Large intestine (tissue), 12 donors: ENCODE results near the gene ATP2A3. TPM values are rescaled to one million over a fixed set of nuclear protein-coding genes. Genes with fewer than 3 reads are reported as not detected.

Experiments
- DNase-seq, 2 donors: peaks; one replicate each; pipeline versions ENCODE4 v3.0.0 to v3.0.0-alpha.2; 2013
- H3K27ac ChIP-seq: one replicate; pipeline ENCODE4 v1.5.1; 2013; ENCODE audit warnings: low read length
- H3K27me3 ChIP-seq: 2 replicates; pipeline ENCODE4 v1.6.1; 2013; ENCODE audit warnings: low read length; ENCODE audit not compliant: control insufficient read depth, insufficient read depth
- H3K36me3 ChIP-seq: 2 replicates; pipeline ENCODE4 v1.6.1; 2013; ENCODE audit warnings: low read length; ENCODE audit not compliant: control insufficient read depth, insufficient read depth
- H3K4me1 ChIP-seq: one replicate; pipeline ENCODE4 v1.6.1; 2013; ENCODE audit warnings: low read length; ENCODE audit not compliant: control insufficient read depth, insufficient read depth
- H3K4me3 ChIP-seq: one replicate; pipeline ENCODE4 v1.5.1; 2013; ENCODE audit warnings: low read length
- H3K9me3 ChIP-seq: one replicate; pipeline ENCODE4 v1.6.1; 2013; ENCODE audit warnings: mild to moderate bottlenecking, low read depth, low read length, moderate library complexity; ENCODE audit not compliant: control insufficient read depth
- WGBS: methylation state at CpG from one replicate; pipeline ENCODE4 v1.1.5; 2013; ENCODE audit warnings: low lambda C conversion rate; ENCODE audit not compliant: insufficient coverage; 5-methylcytosine and 5-hydroxymethylcytosine counted together
- long read RNA-seq, 11 donors: transcript quantifications; one replicate each; lab custom pipeline, GENCODE V29; 2026
- polyA plus RNA-seq: library from polyadenylated mRNA; unstranded; fragments of 120-200 nt; gene quantifications from one replicate; pipeline ENCODE4 v1.2.1, GENCODE V29; 2013

Gene ATP2A3
- 44.4 TPM for polyA plus RNA-seq
- long read RNA-seq, donor 1, full-length matches to known transcripts, result 3 of 3 reads
- long read RNA-seq, donor 1, partial matches to known transcripts, result 0 of 3 reads
- long read RNA-seq, donor 1, other reads (novel, unspliced or antisense), result 0 of 3 reads
- long read RNA-seq, donor 2, full-length matches to known transcripts, result 3 of 3 reads
- long read RNA-seq, donor 2, partial matches to known transcripts, result 0 of 3 reads
- long read RNA-seq, donor 2, other reads (novel, unspliced or antisense), result 0 of 3 reads
- long read RNA-seq, donor 3, result 0 reads
- long read RNA-seq, donor 4, result 0 reads
- long read RNA-seq, donor 5, full-length matches to known transcripts, result 8 of 8 reads
- long read RNA-seq, donor 5, partial matches to known transcripts, result 0 of 8 reads
- long read RNA-seq, donor 5, other reads (novel, unspliced or antisense), result 0 of 8 reads
- long read RNA-seq, donor 6, full-length matches to known transcripts, result 1 of 1 reads
- long read RNA-seq, donor 6, partial matches to known transcripts, result 0 of 1 reads
- long read RNA-seq, donor 6, other reads (novel, unspliced or antisense), result 0 of 1 reads
- long read RNA-seq, donor 7, full-length matches to known transcripts, result 5 of 5 reads
- long read RNA-seq, donor 7, partial matches to known transcripts, result 0 of 5 reads
- long read RNA-seq, donor 7, other reads (novel, unspliced or antisense), result 0 of 5 reads
- long read RNA-seq, donor 8, full-length matches to known transcripts, result 3 of 21 reads
- long read RNA-seq, donor 8, partial matches to known transcripts, result 18 of 21 reads
- long read RNA-seq, donor 8, other reads (novel, unspliced or antisense), result 0 of 21 reads
- long read RNA-seq, donor 9, partial matches to known transcripts, result 0 of 1 reads
- long read RNA-seq, donor 9, other reads (novel, unspliced or antisense), result 0 of 1 reads
- long read RNA-seq, donor 10, full-length matches to known transcripts, result 3 of 3 reads
- long read RNA-seq, donor 10, partial matches to known transcripts, result 0 of 3 reads
- long read RNA-seq, donor 10, other reads (novel, unspliced or antisense), result 0 of 3 reads
- long read RNA-seq, donor 11, full-length matches to known transcripts, result 2 of 2 reads
- long read RNA-seq, donor 11, partial matches to known transcripts, result 0 of 2 reads
- long read RNA-seq, donor 11, other reads (novel, unspliced or antisense), result 0 of 2 reads

DNA sequence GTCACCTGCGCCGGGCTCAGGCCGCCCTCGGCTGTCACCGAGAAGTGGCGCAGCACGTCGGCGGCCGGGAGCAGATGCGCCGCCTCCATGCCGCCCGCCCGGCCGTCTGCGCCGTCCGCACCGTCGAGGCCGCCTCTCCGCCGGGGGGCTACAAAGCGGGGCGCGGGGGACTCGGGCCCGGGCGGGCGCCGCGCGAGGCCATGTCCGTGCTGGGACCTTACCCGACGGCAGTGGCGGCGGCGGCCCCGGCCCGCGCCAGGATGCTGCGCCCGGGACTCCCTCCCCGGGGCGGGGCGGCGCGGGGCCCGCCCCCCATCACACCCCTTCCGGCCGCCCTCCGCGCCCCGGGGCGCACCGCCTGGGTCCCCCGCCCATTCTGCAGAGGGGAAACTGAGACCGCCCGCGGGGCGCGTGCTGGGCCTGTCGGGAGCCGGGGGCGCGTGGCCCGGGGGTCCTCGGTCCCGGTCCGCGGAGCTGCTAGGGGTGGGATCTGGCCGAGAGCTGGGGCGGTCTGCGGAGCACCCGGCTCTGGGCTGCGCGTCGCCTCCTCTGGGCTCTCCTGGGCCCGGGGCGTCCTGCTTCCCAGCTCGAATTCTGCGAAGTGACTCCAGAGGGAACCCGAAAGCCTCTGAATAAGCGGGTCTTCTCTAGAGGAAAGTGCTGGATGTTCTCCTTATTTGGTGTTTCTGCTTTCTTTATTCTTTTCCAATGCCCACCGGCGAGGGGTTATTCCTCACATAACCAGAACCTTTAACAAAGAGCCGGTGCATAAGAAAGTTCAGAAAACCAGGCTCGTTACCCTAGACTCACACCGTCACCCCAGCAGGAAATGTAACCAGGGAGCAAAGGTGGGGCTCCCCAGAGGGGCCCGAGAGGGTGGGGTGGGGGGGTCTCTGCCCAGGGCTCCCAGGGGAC is at the start of gene ATP2A3:
ATP2A3 (minus strand) TSS at position 235 of the 915 bp plus-strand sequence; CDS start at position 89, 146 bp downstream.
- H3K27ac ChIP-seq, result peak within 1 kb of the TSS; percentile 95
- H3K4me1 ChIP-seq, result peaks cover 57% of the 10 kb centered on the region
- peak in 1 of 2 donors; percentile 72 for DNase-seq

DNA sequence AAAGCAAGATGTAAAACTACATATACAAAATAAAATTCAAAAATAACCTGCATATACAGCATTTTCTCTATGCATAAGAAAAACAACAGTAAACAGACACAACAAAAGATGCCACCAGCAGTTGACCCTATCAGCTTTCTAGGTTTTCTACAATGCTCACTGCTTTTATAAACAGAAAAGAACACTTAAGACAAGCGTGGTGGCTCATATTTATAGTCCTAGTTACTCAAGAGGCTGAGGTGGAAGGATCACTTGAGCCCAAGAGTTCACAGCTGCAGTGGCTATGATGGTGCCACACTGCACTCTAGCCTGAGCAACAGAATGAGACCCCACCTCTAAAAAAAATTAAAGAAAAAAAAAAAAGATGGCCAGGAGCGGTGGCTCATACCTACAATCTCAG is 46.5 kb upstream of the ATP2A3 start:
- Histone ChIP-seq H3K27ac (peak overlapping the region; percentile 66), H3K36me3 (peaks cover 75% of the 10 kb centered on the region), H3K4me3 (no peak overlapping the region), H3K9me3 (no peaks in the 10 kb centered on the region), H3K4me1 (peaks cover 25% of the 10 kb centered on the region), H3K27me3 (no peaks in the 10 kb centered on the region)
- DNase-seq, result no peak
- WGBS, result no CpG with 5 or more reads among the region's 2 CpGs

More for the DNA sequence above, at the start of gene ATP2A3:
- Histone ChIP-seq H3K9me3 (peaks cover 5% of the 10 kb centered on the region), H3K4me3 (peak within 1 kb of the TSS; percentile 50), H3K36me3 (no peaks in the 10 kb centered on the region), H3K27me3 (peaks cover 13% of the 10 kb centered on the region)
- WGBS, result no CpG with 5 or more reads among the region's 92 CpGs

DNA sequence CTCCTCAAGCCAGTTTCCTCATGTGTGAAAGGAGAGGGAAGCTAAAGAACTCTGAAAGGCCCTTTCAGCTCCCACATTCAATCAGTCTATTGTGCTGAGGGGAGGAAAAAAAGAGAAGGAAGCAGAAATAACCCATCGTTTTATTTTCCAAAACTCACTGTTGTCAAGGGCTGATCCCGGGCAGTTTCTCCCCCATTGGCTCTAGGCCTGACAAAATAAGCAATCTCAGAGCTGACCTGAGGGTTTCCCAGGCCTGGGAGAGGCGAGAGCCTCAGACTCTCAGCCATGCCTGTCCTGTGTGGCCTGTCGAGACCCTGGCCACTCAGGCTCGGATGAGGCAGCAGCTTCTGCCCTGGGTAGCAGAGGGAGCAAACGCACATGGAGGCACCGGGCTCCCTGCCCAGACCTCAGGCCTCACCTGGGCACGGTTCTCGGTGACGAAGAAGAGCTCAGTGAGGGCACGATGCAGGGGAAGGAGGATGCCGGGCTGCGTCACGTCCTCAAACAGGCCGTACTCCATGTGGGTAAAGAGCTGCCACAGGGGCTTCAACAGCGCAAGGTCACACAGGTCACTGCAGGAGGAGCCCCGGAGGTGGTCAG is 45.0 kb upstream of the ATP2A3 start:
- no peak overlapping the region for H3K27ac ChIP-seq
- WGBS, result no CpG with 5 or more reads among the region's 17 CpGs
- H3K36me3 ChIP-seq, result peaks cover 68% of the 10 kb centered on the region

DNA sequence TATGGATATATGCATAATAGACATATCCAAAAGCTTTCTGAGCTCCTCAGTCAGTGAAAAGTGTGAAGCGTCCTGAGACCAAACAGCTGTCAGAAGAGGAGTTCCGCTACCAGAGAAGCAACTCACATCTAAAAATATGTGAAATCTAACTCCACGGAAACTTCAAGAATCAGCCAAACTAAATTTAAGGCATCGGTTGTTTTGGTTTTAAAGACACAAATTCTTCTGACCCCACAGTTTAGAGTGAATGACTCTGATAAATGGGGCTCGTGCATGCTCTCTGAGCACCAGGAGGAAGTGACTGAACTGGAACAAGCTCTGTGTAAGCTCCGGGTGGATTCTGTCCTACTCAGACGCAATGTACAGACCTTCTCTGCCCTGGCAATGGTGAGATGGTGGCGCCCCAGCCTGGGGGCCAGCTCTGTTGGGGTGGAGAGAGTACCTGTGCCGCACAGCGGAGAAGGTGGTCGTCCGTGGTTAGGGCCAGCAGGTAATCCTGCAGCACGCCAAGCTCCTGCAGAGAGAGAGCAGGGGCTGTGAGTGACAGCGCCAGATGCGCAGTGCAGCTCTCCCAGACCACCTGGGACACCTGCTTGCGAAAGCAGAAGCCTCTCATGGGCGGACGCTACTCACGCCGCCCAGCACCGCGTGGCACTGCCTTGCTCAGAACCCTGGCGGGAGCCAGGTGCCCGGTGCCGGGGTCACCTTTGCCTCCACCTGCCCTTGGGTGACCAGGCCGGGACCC is 44.4 kb upstream of the ATP2A3 start:
- H3K27me3 ChIP-seq, result no peaks in the 10 kb centered on the region
- WGBS, result no CpG with 5 or more reads among the region's 26 CpGs
- H3K4me3 ChIP-seq, result no peak overlapping the region
- DNase-seq, result no peak
- H3K4me1 ChIP-seq, result peaks cover 23% of the 10 kb centered on the region
- H3K9me3 ChIP-seq, result no peaks in the 10 kb centered on the region
- no peak overlapping the region for H3K27ac ChIP-seq
- H3K36me3 ChIP-seq, result peaks cover 61% of the 10 kb centered on the region

More for the DNA sequence above, 45.0 kb upstream of the ATP2A3 start:
- DNase-seq, result no peak
- Histone ChIP-seq H3K4me3 (no peak overlapping the region), H3K9me3 (no peaks in the 10 kb centered on the region), H3K27me3 (no peaks in the 10 kb centered on the region), H3K4me1 (peaks cover 23% of the 10 kb centered on the region)

DNA sequence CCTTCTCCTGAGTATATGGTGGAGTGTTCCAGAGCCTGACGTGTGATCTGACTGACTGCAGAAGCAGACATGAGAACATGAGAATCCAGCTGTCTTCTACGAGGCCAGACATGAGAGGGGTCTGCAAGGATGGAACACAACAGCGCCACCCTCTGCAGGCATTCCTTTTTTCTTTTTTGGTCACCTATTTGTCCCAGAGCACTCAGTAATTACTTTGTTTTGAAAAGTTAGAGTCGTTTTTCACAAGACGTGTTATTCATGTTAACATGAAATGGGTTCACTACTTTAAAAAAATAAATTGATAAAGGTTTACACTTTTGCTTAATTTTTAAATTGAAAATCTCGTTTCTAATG is 43.8 kb upstream of the ATP2A3 start:
- Histone ChIP-seq H3K4me1 (peaks cover 28% of the 10 kb centered on the region), H3K36me3 (peaks cover 57% of the 10 kb centered on the region), H3K27ac (no peak overlapping the region), H3K9me3 (peaks cover 3% of the 10 kb centered on the region), H3K27me3 (no peaks in the 10 kb centered on the region), H3K4me3 (no peak overlapping the region)
- DNase-seq, result no peak
- WGBS, result 79% methylated on average over 4 of the region's 6 CpGs

DNA sequence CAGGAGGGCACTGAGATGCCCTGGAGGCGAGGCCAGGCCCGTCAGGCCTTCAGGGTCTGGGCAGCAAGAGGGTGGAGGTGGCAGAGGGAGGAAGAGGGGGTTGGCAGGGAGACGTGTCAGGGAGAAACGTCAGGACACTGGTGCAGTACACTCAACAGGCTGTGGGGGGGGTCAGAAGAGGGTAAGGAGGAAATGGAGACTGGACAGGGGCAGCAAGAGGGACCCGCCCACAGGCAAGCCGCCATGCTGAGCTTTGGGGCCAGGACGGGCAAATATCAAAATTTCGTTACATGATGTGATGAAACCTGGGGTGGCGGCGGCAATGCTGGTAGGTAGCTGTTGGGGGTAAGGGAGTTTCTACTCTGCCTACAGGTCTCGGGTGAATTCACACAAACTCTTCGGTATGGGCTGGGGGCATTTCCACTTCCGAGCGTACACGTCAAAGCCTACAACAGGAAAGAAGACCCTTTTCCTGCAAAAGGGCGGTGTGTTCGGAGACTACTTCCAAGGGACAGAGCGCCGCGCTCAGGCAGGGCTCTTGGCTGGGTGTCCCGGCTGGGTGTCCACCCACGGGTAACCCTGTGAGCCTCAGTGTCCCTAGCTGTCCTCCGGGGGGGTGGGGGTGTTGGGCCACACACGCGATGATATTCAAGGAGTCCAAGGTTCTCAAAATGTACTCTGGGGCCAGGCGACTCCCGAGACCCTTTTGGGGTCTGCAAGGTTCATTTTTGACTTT is 43.3 kb upstream of the ATP2A3 start:
- H3K4me1 ChIP-seq, result peaks cover 32% of the 10 kb centered on the region
- DNase-seq, result no peak
- H3K27me3 ChIP-seq, result no peaks in the 10 kb centered on the region
- WGBS, result 55% methylated on average over 2 of the region's 27 CpGs
- H3K9me3 ChIP-seq, result peaks cover 3% of the 10 kb centered on the region
- H3K27ac ChIP-seq, result no peak overlapping the region
- peaks cover 54% of the 10 kb centered on the region for H3K36me3 ChIP-seq
- H3K4me3 ChIP-seq, result no peak overlapping the region

DNA sequence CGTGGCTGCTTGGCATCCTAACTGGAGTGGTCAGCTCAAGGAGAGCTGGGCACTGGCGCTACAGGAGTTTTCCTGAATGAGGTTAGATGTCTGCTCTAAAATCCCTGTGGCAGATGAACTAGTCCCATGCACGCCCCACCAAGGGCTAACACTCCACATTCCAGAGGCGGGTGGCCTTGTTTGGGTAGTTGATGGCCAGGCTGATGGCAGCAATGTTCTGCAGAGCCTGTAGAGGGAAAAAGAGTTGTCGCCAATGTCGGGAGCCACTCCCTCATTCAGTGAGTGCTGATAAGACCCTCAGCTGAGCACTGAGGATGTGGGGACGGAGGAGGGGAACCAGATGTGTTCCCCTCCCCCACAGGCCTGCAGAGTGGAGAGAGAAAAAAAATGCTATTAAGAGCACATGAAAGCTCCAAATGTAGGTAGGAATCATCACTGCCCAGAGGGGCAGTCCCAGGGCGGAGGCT is 42.5 kb upstream of the ATP2A3 start:
- H3K9me3 ChIP-seq, result peaks cover 3% of the 10 kb centered on the region
- WGBS, result no CpG with 5 or more reads among the region's 8 CpGs
- H3K36me3 ChIP-seq, result peaks cover 47% of the 10 kb centered on the region
- H3K27ac ChIP-seq, result no peak overlapping the region
- no peak overlapping the region for H3K4me3 ChIP-seq
- no peak for DNase-seq
- no peaks in the 10 kb centered on the region for H3K27me3 ChIP-seq
- H3K4me1 ChIP-seq, result peaks cover 28% of the 10 kb centered on the region

DNA sequence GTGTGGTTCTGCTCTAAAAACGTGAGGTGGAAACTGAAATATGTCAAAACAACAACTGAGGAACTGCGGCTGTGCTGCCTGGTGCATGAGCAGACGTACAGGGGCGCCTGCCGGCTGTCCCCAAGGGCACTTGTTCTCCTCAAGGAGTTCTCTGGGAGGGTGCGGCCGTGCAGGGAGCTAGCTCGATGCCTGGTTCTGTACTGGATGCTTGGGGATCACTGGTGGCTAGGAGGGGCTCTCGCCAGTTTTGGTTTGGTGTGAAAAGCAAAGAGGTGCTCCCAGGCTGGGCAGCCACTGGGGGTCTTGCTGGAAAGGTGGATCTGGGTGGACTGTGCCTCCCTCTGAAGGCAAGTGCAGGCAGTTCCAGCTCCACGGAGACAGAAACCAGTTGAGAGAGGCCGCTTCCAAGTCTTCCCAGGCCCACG is 41.9 kb upstream of the ATP2A3 start:
- no CpG with 5 or more reads among the region's 12 CpGs for WGBS
- Histone ChIP-seq H3K4me1 (peaks cover 24% of the 10 kb centered on the region), H3K4me3 (no peak overlapping the region), H3K9me3 (peaks cover 3% of the 10 kb centered on the region), H3K27ac (no peak overlapping the region), H3K27me3 (no peaks in the 10 kb centered on the region), H3K36me3 (peaks cover 45% of the 10 kb centered on the region)
- no peak for DNase-seq
